GM18505 (cell line): Measurements from ENCODE around the gene SBF1.
A peak's percentile ranks its signal among the peaks of the same experiment; 100 is the strongest.

Experiments
- ATAC-seq: cut with Tn5 transposase; IDR thresholded peaks from one replicate; pipeline ENCODE4 v1.9.1; 2021; ENCODE audit not compliant: unreplicated experiment
- POLR2A ChIP-seq: IDR thresholded peaks from 4 replicates; pipeline ENCODE4 v1.6.1; 2011; ENCODE audit warnings: borderline replicate concordance; ENCODE audit not compliant: insufficient read depth, insufficient read length; ENCODE audit errors: extremely low read depth

Gene SBF1

GRCh38 chr22:50471962-50472361 lies 2.9 kb downstream of the SBF1 start:
- no peak for TF ChIP-seq POLR2A
- no peak for ATAC-seq

GRCh38 chr22:50471197-50471847 lies 3.5 kb downstream of the SBF1 start:
- no peak for TF ChIP-seq POLR2A
- no peak for ATAC-seq

GRCh38 chr22:50470491-50470890 lies 4.3 kb downstream of the SBF1 start:
- TF ChIP-seq POLR2A: no peak
- peak; percentile 0 for ATAC-seq

- no peak for TF ChIP-seq POLR2A
- ATAC-seq: peak; percentile 57
These were observed 5.2 kb downstream of the SBF1 start for GRCh38 chr22:50469377-50470305.

- no peak for TF ChIP-seq POLR2A
- no peak for ATAC-seq
These were observed 6.2 kb downstream of the SBF1 start for GRCh38 chr22:50468626-50469025.

- no peak for TF ChIP-seq POLR2A
- no peak for ATAC-seq
These were observed 6.9 kb downstream of the SBF1 start for GRCh38 chr22:50467773-50468440.

- TF ChIP-seq POLR2A: no peak
- no peak for ATAC-seq
These were observed 7.5 kb downstream of the SBF1 start for GRCh38 chr22:50467341-50467740.

GRCh38 chr22:50465066-50465930 lies 9.5 kb downstream of the SBF1 start:
- no peak for TF ChIP-seq POLR2A
- ATAC-seq: no peak

GRCh38 chr22:50464451-50464850 lies 10.4 kb downstream of the SBF1 start:
- ATAC-seq: no peak
- no peak for TF ChIP-seq POLR2A

GRCh38 chr22:50463188-50463900 lies 11.5 kb downstream of the SBF1 start:
- ATAC-seq: no peak
- no peak for TF ChIP-seq POLR2A

- no peak for ATAC-seq
- TF ChIP-seq POLR2A: no peak
These were observed 12.8 kb downstream of the SBF1 start for GRCh38 chr22:50461979-50462540.

- no peak for TF ChIP-seq POLR2A
- no peak for ATAC-seq
These were observed 13.3 kb downstream of the SBF1 start for GRCh38 chr22:50461536-50461935.

GRCh38 chr22:50460938-50461337 lies 13.9 kb downstream of the SBF1 start:
- no peak for ATAC-seq
- no peak for TF ChIP-seq POLR2A
